ENCODE results near the gene PHYHIPL.

DNA sequence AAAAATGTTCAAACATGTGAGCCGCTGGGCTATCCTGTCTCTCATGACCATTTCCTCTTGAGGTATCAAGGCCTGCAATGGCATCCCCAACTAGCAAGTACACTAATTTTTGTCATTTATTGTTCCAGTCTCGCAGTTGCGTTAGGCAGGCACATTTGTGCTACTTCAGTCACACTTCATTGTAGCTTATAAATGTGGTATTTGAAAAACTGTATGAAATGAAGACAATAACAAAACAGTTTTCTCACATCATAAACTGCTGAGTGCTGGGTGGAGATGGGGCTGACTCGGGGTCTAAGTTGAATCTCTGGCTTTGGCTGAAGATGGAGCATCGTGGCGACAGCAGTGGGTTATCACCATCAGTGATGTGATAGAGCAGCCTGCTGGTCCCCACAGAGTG, 93.2 kb downstream of the PHYHIPL start:
- TF ChIP-seq FOXK2 (IDR thresholded peaks at IDR 0.05) (no peak), LEF1 (IDR thresholded peaks at IDR 0.05; ENCODE audit: borderline replicate concordance) (no peak), SP1 (IDR thresholded peaks at IDR 0.05) (no peak), BHLHE40 (IDR thresholded peaks at IDR 0.05; ENCODE audit: borderline replicate concordance) (no peak), ZNF384 (IDR thresholded peaks at IDR 0.05) (no peak), HDGF (IDR thresholded peaks at IDR 0.05; ENCODE audit: borderline replicate concordance) (no peak), ELF4 (IDR thresholded peaks at IDR 0.05) (no peak)

Data from HEK293T (cell line).